22Rv1 (cell line): Measurements from ENCODE around the gene TRIM17.

Experiments
- CTCF ChIP-seq: fragments of 450-650 bp; IDR thresholded peaks from 2 replicates; pipeline ENCODE4 v1.5.1; 2017; ENCODE audit warnings: mild to moderate bottlenecking
- ZFX ChIP-seq: fragments of 450-650 bp; IDR thresholded peaks from 2 replicates; pipeline ENCODE4 v1.6.1; 2017; ENCODE audit warnings: antibody characterized with exemption, borderline replicate concordance

- no peak for TF ChIP-seq CTCF
- TF ChIP-seq ZFX, result no peak
These were observed 47.7 kb downstream of the TRIM17 start for GRCh38 chr1:228368801-228369607.
